ENCODE results near the gene STAG1.

DNA sequence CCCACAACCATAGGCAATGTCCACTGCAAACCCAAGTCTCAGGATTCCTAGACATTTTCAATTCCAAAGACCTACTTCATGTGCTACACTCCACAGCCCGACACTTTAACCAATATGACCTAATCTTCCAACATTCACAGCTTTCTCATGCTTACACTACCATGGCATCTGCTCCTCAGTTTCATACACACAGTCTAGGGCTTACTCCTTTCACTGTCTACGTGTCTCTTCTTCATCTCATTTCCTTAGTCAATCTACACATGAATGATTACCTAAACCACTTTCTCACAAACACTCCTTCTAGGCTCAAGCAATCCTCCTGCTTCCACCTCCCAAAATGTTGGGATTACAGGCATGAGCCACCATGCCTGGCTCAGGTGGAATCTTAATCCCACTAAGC lies 106.3 kb downstream of the STAG1 start:
- TF ChIP-seq RBM22 (optimal IDR thresholded peaks at IDR 0.05; ENCODE audit: low read length) (no peak), ZFP36 (IDR thresholded peaks at IDR 0.05; ENCODE audit: borderline replicate concordance, low read depth, low read length, partially characterized antibody) (no peak), SMC3 (IDR thresholded peaks at IDR 0.05; ENCODE audit: low read length) (no peak), EP300 (IDR thresholded peaks at IDR 0.05; ENCODE audit: low read depth in 2 of 2, low read length in 2 of 2) (no peak), EP300 (CRISPR knock-in tag; IDR thresholded peaks at IDR 0.05; ENCODE audit: borderline replicate concordance) (no peak)
- TF ChIP-seq, protein P1, sequence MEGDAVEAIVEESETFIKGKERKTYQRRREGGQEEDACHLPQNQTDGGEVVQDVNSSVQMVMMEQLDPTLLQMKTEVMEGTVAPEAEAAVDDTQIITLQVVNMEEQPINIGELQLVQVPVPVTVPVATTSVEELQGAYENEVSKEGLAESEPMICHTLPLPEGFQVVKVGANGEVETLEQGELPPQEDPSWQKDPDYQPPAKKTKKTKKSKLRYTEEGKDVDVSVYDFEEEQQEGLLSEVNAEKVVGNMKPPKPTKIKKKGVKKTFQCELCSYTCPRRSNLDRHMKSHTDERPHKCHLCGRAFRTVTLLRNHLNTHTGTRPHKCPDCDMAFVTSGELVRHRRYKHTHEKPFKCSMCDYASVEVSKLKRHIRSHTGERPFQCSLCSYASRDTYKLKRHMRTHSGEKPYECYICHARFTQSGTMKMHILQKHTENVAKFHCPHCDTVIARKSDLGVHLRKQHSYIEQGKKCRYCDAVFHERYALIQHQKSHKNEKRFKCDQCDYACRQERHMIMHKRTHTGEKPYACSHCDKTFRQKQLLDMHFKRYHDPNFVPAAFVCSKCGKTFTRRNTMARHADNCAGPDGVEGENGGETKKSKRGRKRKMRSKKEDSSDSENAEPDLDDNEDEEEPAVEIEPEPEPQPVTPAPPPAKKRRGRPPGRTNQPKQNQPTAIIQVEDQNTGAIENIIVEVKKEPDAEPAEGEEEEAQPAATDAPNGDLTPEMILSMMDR (CRISPR knock-in tag; IDR thresholded peaks at IDR 0.05), result no peak

Data from HepG2 (cell line).